C4-2B (cell line): ENCODE data around the gene HILPDA.

Source experiments
- H3K27ac ChIP-seq: fragments of 450-650 bp; 2 replicates; pipeline ENCODE4 v1.5.1; 2017
- ZFX ChIP-seq: fragments of 450-650 bp; IDR thresholded peaks from 2 replicates; pipeline ENCODE4 v1.6.1; 2017
- TF ChIP-seq, protein P1 (sequence below): fragments of 450-650 bp; conservative IDR thresholded peaks from 2 replicates; pipeline ENCODE4 v1.5.1; 2017; ENCODE audit warnings: mild to moderate bottlenecking

HILPDA gene

GRCh38 chr7:128410451-128410753, 45.3 kb upstream of the HILPDA start:
- no peak for TF ChIP-seq ZFX
- TF ChIP-seq, protein P1, sequence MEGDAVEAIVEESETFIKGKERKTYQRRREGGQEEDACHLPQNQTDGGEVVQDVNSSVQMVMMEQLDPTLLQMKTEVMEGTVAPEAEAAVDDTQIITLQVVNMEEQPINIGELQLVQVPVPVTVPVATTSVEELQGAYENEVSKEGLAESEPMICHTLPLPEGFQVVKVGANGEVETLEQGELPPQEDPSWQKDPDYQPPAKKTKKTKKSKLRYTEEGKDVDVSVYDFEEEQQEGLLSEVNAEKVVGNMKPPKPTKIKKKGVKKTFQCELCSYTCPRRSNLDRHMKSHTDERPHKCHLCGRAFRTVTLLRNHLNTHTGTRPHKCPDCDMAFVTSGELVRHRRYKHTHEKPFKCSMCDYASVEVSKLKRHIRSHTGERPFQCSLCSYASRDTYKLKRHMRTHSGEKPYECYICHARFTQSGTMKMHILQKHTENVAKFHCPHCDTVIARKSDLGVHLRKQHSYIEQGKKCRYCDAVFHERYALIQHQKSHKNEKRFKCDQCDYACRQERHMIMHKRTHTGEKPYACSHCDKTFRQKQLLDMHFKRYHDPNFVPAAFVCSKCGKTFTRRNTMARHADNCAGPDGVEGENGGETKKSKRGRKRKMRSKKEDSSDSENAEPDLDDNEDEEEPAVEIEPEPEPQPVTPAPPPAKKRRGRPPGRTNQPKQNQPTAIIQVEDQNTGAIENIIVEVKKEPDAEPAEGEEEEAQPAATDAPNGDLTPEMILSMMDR: no peak
- peak overlapping the region; percentile 79 for H3K27ac ChIP-seq

DNA sequence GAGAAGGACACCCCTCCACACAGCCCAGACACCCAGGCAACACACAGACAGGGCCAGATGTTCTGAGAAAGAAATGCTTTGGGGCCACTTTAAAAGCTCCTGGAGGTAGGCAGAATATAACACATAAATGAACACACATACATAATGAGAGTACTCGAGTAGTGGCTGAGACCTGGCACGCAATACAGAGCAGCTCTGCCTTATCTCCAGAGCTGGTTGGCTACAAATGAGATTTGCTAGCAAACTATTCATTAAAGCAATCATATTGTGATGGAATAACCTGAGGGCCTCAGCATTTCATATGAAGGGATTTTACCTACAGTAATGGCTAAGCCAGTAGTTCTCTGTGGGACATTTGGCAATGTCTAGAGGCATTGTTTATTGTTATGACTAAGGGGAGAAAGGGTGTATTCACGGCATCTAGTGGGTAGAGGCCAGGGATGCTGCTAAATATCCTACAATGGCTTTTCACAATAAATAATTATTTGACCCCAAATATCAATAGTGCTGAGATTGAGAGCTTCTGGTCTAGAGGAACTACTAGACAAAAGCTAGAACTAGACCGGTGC, 40.4 kb upstream of the HILPDA start:
- TF ChIP-seq, protein P1: no peak
- TF ChIP-seq ZFX: no peak
- no peak overlapping the region for H3K27ac ChIP-seq

- H3K27ac ChIP-seq: no peak overlapping the region
- TF ChIP-seq, protein P1: no peak
Observed at GRCh38 chr7:128417071-128417470, 38.6 kb upstream of the HILPDA start.

DNA sequence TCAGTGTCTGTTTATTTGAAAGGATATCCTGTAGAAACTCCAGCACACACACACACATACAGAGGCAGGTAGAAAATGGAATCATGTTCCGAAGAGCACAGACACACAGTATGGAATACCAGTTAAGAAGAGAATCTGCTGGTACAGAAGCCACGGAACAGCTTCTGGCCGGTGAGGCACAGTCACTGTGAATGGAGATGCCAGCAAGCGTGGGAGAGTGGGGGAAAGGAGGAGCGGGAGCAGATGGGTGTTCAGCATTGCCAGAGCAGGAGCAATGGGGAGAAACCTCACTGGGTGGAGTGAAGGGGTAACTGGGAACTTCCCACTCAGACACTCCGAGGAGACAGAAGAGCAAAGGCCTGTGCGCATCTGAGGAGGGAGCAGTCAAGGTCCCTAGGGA, 36.4 kb upstream of the HILPDA start:
- no peak for TF ChIP-seq ZFX
- TF ChIP-seq, protein P1: no peak
- H3K27ac ChIP-seq: no peak overlapping the region

GRCh38 chr7:128420773-128421172, 34.9 kb upstream of the HILPDA start:
- TF ChIP-seq, protein P1: no peak
- TF ChIP-seq ZFX: no peak
- no peak overlapping the region for H3K27ac ChIP-seq

DNA sequence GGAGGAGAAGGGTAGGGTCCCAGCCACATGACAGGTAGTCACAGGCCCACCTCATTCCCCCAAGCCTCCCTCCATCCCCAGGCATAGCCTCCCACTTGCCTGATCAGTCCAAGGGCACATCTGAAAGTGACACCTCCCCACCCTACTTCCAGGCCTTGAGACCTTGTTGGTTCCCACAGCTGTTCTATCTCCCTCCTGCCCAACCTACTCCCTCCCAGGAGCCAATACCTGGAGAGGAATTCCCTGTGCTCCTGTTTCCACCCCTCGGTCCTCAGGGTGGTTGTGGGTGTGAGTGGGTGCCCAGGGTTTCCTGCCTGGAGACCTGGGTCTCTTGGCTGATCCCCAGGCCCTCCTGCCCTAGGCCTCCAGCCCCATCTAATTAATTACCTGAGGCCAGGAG, 34.3 kb upstream of the HILPDA start:
- no peak for TF ChIP-seq ZFX
- TF ChIP-seq, protein P1: no peak
- no peak overlapping the region for H3K27ac ChIP-seq

DNA sequence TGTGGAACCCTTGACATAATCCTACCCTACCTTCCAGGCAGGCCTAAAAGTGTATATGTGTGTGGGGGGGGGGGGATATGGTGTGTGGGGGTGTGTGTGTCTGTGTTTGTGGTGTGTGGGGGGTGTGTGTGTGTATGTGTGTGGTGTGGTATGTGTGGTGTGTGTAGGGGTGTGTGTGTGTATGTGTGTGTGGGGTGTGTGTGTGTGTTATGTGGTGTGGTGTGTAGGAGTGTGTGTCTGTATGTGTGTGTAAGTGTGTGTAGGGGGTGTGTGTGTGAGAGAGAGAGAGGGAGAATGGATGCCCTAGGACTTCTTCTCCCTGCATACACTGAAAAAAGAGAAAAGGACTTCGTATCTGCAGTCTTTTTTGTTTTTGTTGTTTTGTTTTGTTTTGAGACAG, 33.6 kb upstream of the HILPDA start:
- TF ChIP-seq, protein P1: no peak
- no peak for TF ChIP-seq ZFX

More for the DNA sequence above, 33.6 kb upstream of the HILPDA start:
- no peak overlapping the region for H3K27ac ChIP-seq
